HEK293 (cell line): ENCODE data around the gene KCNK3.

Experiments used
- CTCF ChIA-PET: fragments of 350-600 bp; formaldehyde crosslinking; extraction: SDS; loops from one replicate; lab custom pipeline; 2021; ENCODE audit warnings: antibody characterized with exemption; lab: Yijun Ruan, JAX
- POLR2A ChIA-PET: fragments of 300-600 bp; formaldehyde crosslinking; extraction: SDS; loops from one replicate; lab custom pipeline; 2020; ENCODE audit warnings: antibody characterized with exemption, inconsistent platforms; lab: Yijun Ruan, JAX
- H3K27ac ChIP-seq: fragments of 200-500 bp; sonication (Bioruptor generic); 2 replicates; pipeline ENCODE4 v1.5.1; 2014; ENCODE audit warnings: low read depth, low read length, control low read depth, inconsistent platforms; ENCODE audit errors: extremely low read depth
- H3K36me3 ChIP-seq, 2 experiments: fragments of 200-500 bp in 1 of 2; sonication (Bioruptor generic) in 1 of 2; 1 replicate in 1 of 2; 2 replicates in 1 of 2; pipeline ENCODE4 v1.5.1; 2014 to 2017; ENCODE audit warnings: inconsistent platforms in 2 of 2, low read length in 2 of 2; ENCODE audit not compliant: control insufficient read depth in 2 of 2, insufficient read depth in 1 of 2
- H3K4me1 ChIP-seq: fragments of 200-500 bp; sonication (Bioruptor generic); 2 replicates; pipeline ENCODE4 v1.5.1; 2014; ENCODE audit warnings: mild to moderate bottlenecking, low read length, inconsistent platforms; ENCODE audit not compliant: control insufficient read depth, insufficient read depth
- H3K4me3 ChIP-seq: 2 replicates; pipeline ENCODE4 v1.5.1; 2011; ENCODE audit warnings: low read depth, mild to moderate bottlenecking, control low read depth, low read length, moderate library complexity
- H3K9me3 ChIP-seq: fragments of 200-500 bp; sonication (Bioruptor generic); 2 replicates; pipeline ENCODE4 v1.5.1; 2014; ENCODE audit warnings: low read depth, low read length, inconsistent platforms; ENCODE audit not compliant: control insufficient read depth, insufficient read depth
- IKZF3 ChIP-seq: fragments of 450-650 bp; IDR thresholded peaks from 2 replicates; pipeline ENCODE4 v1.5.0; 2018; ENCODE audit warnings: missing biosample characterization, mild to moderate bottlenecking, missing genetic modification characterization, moderate library complexity
- KLF1 ChIP-seq: fragments of 450-650 bp; formaldehyde crosslinking; IDR thresholded peaks from 2 replicates; pipeline ENCODE4 v1.5.1; 2016; ENCODE audit warnings: missing biosample characterization, missing genetic modification characterization
- SALL2 ChIP-seq: fragments of 450-650 bp; formaldehyde crosslinking; IDR thresholded peaks from 2 replicates; pipeline ENCODE4 v1.5.0; 2017; ENCODE audit warnings: missing biosample characterization, mild to moderate bottlenecking, missing genetic modification characterization, borderline replicate concordance
- ZNF311 ChIP-seq: fragments of 450-650 bp; formaldehyde crosslinking; IDR thresholded peaks from 2 replicates; pipeline ENCODE4 v1.5.1; 2017; ENCODE audit warnings: missing biosample characterization, missing genetic modification characterization, borderline replicate concordance
- ZNF394 ChIP-seq: fragments of 450-650 bp; formaldehyde crosslinking; IDR thresholded peaks from 2 replicates; pipeline ENCODE4 v1.5.1; 2016; ENCODE audit warnings: missing biosample characterization, missing genetic modification characterization, mild to moderate bottlenecking, moderate library complexity, borderline replicate concordance
- ZNF426 ChIP-seq: fragments of 450-650 bp; formaldehyde crosslinking; IDR thresholded peaks from 2 replicates; pipeline ENCODE4 v1.5.1; 2017; ENCODE audit warnings: missing biosample characterization, missing genetic modification characterization, mild to moderate bottlenecking, inconsistent platforms, moderate library complexity
- ZNF48 ChIP-seq: fragments of 450-650 bp; formaldehyde crosslinking; IDR thresholded peaks from 2 replicates; pipeline ENCODE4 v1.5.1; 2016; ENCODE audit warnings: missing biosample characterization, missing genetic modification characterization
- ZNF521 ChIP-seq: fragments of 450-650 bp; formaldehyde crosslinking; IDR thresholded peaks from 2 replicates; pipeline ENCODE4 v1.5.1; 2017; ENCODE audit warnings: missing biosample characterization, mild to moderate bottlenecking, missing genetic modification characterization
- TF ChIP-seq, protein P1 (sequence below): fragments of 450-650 bp; formaldehyde crosslinking; IDR thresholded peaks from 2 replicates; pipeline ENCODE4 v1.5.1; 2016; ENCODE audit warnings: missing biosample characterization, missing genetic modification characterization
- TF ChIP-seq, protein P2 (sequence below): fragments of 450-650 bp; formaldehyde crosslinking; IDR thresholded peaks from 2 replicates; pipeline ENCODE4 v1.5.1; 2016; ENCODE audit warnings: missing biosample characterization, missing genetic modification characterization, low read depth
- TF ChIP-seq, protein P3 (sequence below): fragments of 450-650 bp; formaldehyde crosslinking; IDR thresholded peaks from 2 replicates; pipeline ENCODE4 v1.5.1; 2017; ENCODE audit warnings: missing biosample characterization, missing genetic modification characterization
- TF ChIP-seq, protein P4 (sequence below): fragments of 450-650 bp; formaldehyde crosslinking; IDR thresholded peaks from 2 replicates; pipeline ENCODE4 v1.5.1; 2016; ENCODE audit warnings: missing biosample characterization, missing genetic modification characterization, borderline replicate concordance
- TF ChIP-seq, protein P5 (sequence below): fragments of 450-650 bp; formaldehyde crosslinking; IDR thresholded peaks from 2 replicates; pipeline ENCODE4 v1.5.1; 2016; ENCODE audit warnings: missing biosample characterization, missing genetic modification characterization

The KCNK3 gene

DNA sequence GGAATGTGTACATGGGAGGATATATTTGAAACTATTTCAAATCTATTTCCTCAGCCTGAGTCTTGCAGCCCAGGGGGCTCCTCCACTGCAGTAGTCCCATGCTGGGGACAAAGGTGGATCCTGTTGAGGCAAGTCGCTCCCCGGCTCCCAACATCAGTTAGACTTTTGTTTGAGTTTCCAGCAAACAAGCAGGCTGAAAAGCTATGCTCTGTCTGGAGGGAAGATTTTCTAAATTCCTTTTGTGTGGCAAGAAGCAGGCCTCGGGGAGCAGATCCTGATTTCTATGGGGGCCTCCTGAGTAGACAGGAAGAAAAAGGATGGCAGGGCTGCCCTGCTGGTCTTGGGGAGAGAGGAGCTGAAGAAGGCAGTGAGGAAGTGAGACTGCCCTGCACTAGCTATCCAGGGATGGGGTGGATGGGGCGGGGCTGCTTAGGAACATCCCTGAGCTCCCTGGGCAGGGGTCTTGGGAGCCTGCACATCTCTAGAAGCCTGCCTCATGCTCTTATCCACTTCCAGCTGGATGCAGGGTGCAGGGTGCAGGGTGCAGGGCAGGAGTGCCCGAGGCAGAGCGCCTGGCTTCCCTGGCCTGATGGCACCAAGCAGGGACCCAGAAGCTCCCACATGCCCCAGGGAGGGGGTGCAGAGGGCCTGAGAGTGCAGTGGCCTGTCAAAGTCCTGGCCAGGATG lies 45.4 kb upstream of the KCNK3 start (continued):
- TF ChIP-seq, protein P1, sequence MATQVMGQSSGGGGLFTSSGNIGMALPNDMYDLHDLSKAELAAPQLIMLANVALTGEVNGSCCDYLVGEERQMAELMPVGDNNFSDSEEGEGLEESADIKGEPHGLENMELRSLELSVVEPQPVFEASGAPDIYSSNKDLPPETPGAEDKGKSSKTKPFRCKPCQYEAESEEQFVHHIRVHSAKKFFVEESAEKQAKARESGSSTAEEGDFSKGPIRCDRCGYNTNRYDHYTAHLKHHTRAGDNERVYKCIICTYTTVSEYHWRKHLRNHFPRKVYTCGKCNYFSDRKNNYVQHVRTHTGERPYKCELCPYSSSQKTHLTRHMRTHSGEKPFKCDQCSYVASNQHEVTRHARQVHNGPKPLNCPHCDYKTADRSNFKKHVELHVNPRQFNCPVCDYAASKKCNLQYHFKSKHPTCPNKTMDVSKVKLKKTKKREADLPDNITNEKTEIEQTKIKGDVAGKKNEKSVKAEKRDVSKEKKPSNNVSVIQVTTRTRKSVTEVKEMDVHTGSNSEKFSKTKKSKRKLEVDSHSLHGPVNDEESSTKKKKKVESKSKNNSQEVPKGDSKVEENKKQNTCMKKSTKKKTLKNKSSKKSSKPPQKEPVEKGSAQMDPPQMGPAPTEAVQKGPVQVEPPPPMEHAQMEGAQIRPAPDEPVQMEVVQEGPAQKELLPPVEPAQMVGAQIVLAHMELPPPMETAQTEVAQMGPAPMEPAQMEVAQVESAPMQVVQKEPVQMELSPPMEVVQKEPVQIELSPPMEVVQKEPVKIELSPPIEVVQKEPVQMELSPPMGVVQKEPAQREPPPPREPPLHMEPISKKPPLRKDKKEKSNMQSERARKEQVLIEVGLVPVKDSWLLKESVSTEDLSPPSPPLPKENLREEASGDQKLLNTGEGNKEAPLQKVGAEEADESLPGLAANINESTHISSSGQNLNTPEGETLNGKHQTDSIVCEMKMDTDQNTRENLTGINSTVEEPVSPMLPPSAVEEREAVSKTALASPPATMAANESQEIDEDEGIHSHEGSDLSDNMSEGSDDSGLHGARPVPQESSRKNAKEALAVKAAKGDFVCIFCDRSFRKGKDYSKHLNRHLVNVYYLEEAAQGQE (tag by site-specific recombination): no peak
- TF ChIP-seq ZNF394 (tag by site-specific recombination) (no peak), ZNF311 (tag by site-specific recombination) (no peak), ZNF426 (tag by site-specific recombination) (no peak), SALL2 (tag by site-specific recombination) (no peak), ZNF48 (tag by site-specific recombination) (no peak), ZNF521 (tag by site-specific recombination) (no peak)
- TF ChIP-seq, protein P2, sequence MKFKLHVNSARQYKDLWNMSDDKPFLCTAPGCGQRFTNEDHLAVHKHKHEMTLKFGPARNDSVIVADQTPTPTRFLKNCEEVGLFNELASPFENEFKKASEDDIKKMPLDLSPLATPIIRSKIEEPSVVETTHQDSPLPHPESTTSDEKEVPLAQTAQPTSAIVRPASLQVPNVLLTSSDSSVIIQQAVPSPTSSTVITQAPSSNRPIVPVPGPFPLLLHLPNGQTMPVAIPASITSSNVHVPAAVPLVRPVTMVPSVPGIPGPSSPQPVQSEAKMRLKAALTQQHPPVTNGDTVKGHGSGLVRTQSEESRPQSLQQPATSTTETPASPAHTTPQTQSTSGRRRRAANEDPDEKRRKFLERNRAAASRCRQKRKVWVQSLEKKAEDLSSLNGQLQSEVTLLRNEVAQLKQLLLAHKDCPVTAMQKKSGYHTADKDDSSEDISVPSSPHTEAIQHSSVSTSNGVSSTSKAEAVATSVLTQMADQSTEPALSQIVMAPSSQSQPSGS (tag by site-specific recombination): no peak
- TF ChIP-seq, protein P3, sequence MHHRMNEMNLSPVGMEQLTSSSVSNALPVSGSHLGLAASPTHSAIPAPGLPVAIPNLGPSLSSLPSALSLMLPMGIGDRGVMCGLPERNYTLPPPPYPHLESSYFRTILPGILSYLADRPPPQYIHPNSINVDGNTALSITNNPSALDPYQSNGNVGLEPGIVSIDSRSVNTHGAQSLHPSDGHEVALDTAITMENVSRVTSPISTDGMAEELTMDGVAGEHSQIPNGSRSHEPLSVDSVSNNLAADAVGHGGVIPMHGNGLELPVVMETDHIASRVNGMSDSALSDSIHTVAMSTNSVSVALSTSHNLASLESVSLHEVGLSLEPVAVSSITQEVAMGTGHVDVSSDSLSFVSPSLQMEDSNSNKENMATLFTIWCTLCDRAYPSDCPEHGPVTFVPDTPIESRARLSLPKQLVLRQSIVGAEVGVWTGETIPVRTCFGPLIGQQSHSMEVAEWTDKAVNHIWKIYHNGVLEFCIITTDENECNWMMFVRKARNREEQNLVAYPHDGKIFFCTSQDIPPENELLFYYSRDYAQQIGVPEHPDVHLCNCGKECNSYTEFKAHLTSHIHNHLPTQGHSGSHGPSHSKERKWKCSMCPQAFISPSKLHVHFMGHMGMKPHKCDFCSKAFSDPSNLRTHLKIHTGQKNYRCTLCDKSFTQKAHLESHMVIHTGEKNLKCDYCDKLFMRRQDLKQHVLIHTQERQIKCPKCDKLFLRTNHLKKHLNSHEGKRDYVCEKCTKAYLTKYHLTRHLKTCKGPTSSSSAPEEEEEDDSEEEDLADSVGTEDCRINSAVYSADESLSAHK (tag by site-specific recombination): no peak

DNA sequence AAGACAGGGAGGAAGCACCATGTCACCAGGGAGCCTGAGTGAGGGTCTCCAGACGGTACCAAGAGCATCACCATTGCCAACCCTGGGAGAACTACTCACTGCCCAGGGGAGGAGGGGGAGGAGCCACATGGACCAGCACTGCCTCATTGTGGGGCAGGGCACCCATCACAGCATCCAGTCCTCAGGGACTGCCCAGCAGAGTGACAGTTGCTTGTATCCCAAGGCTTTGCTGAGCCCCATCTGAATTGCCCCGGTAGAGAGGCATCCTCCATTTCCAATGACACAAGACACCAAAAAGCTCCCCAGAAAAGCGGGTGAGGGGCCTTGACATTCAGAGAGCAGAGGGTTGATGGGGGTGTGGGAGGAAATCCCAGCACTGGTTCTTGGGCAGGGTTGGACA lies 44.5 kb upstream of the KCNK3 start:
- TF ChIP-seq KLF1 (tag by site-specific recombination): no peak
- TF ChIP-seq, protein P4, sequence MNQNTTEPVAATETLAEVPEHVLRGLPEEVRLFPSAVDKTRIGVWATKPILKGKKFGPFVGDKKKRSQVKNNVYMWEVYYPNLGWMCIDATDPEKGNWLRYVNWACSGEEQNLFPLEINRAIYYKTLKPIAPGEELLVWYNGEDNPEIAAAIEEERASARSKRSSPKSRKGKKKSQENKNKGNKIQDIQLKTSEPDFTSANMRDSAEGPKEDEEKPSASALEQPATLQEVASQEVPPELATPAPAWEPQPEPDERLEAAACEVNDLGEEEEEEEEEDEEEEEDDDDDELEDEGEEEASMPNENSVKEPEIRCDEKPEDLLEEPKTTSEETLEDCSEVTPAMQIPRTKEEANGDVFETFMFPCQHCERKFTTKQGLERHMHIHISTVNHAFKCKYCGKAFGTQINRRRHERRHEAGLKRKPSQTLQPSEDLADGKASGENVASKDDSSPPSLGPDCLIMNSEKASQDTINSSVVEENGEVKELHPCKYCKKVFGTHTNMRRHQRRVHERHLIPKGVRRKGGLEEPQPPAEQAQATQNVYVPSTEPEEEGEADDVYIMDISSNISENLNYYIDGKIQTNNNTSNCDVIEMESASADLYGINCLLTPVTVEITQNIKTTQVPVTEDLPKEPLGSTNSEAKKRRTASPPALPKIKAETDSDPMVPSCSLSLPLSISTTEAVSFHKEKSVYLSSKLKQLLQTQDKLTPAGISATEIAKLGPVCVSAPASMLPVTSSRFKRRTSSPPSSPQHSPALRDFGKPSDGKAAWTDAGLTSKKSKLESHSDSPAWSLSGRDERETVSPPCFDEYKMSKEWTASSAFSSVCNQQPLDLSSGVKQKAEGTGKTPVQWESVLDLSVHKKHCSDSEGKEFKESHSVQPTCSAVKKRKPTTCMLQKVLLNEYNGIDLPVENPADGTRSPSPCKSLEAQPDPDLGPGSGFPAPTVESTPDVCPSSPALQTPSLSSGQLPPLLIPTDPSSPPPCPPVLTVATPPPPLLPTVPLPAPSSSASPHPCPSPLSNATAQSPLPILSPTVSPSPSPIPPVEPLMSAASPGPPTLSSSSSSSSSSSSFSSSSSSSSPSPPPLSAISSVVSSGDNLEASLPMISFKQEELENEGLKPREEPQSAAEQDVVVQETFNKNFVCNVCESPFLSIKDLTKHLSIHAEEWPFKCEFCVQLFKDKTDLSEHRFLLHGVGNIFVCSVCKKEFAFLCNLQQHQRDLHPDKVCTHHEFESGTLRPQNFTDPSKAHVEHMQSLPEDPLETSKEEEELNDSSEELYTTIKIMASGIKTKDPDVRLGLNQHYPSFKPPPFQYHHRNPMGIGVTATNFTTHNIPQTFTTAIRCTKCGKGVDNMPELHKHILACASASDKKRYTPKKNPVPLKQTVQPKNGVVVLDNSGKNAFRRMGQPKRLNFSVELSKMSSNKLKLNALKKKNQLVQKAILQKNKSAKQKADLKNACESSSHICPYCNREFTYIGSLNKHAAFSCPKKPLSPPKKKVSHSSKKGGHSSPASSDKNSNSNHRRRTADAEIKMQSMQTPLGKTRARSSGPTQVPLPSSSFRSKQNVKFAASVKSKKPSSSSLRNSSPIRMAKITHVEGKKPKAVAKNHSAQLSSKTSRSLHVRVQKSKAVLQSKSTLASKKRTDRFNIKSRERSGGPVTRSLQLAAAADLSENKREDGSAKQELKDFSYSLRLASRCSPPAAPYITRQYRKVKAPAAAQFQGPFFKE (tag by site-specific recombination): no peak
- no peak for TF ChIP-seq IKZF3 (tag by site-specific recombination)
- TF ChIP-seq, protein P5, sequence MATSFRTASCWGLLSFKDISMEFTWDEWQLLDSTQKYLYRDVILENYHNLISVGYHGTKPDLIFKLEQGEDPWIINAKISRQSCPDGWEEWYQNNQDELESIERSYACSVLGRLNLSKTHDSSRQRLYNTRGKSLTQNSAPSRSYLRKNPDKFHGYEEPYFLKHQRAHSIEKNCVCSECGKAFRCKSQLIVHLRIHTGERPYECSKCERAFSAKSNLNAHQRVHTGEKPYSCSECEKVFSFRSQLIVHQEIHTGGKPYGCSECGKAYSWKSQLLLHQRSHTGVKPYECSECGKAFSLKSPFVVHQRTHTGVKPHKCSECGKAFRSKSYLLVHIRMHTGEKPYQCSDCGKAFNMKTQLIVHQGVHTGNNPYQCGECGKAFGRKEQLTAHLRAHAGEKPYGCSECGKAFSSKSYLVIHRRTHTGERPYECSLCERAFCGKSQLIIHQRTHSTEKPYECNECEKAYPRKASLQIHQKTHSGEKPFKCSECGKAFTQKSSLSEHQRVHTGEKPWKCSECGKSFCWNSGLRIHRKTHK (tag by site-specific recombination): no peak
- Histone ChIP-seq H3K4me3 (no peak overlapping the region), H3K9me3 (no peaks in the 10 kb centered on the region), H3K36me3 (no peaks in the 10 kb centered on the region), H3K27ac (no peak overlapping the region), H3K4me1 (no peaks in the 10 kb centered on the region)
- ChIA-PET POLR2A (no interaction called here), CTCF (no interaction called here)
